ENCODE data around the gene IGF2BP3.

IGF2BP3 gene

DNA sequence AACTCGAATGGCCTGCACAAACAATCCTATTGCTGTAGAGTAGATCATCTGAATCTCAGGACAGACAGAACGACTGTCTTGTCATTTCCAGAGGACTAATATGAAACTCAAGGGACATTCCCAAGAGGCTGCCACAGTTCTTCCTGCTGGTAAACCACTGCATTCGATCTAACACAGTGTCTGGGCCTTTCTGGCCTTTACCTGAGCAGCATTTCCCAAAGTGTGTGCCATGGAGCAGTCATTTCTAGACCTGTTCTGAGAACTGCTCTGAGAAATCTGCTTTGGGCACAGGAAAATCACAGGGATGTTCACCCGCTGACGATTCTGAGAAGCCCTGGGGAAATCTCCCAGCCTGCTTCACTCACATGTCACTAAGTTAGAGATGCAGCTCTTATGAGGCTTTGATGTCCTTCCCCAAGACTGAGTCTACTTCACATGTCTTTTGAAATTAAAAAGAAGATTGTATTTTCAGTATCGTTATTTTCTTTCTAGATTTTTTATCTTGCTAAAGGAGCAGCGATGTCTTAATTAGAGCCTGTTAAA is 205.3 kb downstream of the IGF2BP3 start:
- DNase-seq (ENCODE audit: low spot score) = no peak

DNA sequence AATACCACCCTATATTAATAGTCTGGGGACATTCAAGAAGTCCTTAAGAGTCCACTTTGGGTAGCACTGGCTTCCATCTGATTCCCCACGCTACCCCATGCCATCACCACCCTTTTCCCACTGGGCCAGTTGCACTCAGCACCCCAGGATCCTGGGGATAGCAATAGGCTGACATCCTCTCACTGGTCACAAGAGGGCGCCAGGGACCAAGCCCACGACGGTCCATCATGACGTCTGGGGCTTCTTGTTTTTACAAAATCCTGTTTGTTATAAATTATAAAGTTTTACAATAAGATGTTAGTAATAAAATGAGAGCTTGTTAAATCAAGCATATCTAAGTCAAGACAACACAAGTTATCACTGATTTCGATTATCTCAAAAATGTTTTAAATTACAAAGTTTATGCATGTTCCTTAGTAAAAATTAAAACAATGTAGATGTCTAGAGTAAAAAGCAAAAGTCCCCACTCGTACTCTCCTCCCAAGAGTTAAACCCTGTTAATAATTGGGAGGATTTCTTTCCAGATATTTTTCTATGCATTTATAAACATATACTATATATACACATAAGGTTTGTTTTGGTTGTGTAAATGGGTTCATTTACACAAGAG is 208.3 kb downstream of the IGF2BP3 start:
- peak; percentile 90 for DNase-seq (ENCODE audit: low spot score)

DNA sequence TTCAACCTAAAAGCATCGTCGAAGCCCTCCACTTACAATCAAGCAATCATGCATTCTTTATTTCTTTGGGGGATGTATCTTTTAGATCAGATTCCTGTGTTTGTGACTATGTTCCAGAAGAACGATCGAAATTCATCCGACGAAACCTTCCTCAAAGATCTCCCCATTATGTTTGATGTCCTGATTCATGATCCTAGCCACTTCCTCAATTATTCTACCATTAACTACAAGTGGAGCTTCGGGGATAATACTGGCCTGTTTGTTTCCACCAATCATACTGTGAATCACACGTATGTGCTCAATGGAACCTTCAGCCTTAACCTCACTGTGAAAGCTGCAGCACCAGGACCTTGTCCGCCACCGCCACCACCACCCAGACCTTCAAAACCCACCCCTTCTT is 209.9 kb downstream of the IGF2BP3 start:
- no peak for DNase-seq (ENCODE audit: low spot score)

All from AG20443 (cell line).